Stimulated activated CD8-positive, alpha-beta memory T cell treated with anti-CD3 and anti-CD28 coated beads, Interleukin-15, amount 100 ng/mL, for 48 hours (primary cell): ENCODE results near the gene GPHA2.

Source experiments
- DNase-seq, 2 donors: peaks; one replicate each; pipeline ENCODE4 v3.0.0-alpha.2; 2020; ENCODE audit warnings: low read depth in 2 of 2

The GPHA2 gene

GRCh38 chr11:64910451-64911093 is 25.1 kb downstream of the GPHA2 start:
- no peak for DNase-seq

DNA sequence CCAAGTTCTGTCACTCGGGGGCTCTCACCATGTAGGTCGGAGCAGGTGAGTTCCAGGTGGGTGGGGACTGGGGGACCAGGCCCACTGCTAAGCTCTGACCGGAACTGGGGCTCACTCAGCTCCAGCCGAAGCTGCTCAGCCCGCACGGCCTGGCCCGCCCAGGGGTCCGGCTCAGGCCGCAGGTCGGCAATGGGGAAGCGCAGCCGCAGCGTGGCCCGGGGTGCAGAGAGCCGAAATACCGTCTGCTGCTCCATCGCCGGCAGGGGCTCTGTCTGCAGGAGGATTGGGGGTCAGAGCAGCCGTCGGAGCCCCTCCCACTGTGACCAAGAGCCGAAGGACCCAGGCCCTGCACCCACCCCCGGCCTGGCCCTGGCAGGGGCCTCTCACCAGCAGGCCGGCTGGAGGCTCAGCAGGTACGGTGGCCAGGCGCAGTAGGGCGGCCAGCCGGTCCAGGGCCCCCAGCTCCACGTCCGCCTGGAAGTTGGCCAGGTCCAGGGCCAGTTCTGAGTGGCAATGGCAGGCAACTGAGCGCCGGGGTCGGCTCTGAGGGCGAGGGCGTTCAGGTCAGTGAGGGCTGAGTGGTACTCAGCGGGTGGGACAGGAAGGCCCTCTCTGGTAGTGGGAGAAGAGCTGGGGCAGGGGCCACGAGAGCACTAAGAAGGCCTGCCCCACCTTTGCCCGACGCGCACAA is 25.9 kb downstream of the GPHA2 start:
- DNase-seq = no peak

GRCh38 chr11:64908766-64909165 is 26.9 kb downstream of the GPHA2 start:
- no peak for DNase-seq

DNA sequence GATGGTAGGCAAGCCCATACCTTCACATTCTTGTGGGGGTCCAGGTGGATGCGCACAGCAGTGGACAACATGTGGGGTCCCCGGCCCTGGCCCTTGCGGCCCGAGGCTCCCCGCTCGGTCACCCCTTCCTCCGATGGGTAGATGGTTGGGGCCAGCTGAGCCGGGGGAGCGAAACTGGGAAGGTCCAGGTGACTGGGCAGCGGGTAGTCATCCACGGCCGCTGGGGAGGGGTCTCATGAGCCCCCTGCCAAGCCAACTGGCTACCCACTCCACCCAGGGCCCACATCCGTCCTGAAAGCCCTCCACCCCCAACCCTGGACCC is 29.4 kb downstream of the GPHA2 start:
- DNase-seq = no peak

- no peak for DNase-seq
Observed at GRCh38 chr11:64905516-64906313, 30.0 kb downstream of the GPHA2 start.

GRCh38 chr11:64903291-64903833 is 32.3 kb downstream of the GPHA2 start:
- no peak for DNase-seq

DNA sequence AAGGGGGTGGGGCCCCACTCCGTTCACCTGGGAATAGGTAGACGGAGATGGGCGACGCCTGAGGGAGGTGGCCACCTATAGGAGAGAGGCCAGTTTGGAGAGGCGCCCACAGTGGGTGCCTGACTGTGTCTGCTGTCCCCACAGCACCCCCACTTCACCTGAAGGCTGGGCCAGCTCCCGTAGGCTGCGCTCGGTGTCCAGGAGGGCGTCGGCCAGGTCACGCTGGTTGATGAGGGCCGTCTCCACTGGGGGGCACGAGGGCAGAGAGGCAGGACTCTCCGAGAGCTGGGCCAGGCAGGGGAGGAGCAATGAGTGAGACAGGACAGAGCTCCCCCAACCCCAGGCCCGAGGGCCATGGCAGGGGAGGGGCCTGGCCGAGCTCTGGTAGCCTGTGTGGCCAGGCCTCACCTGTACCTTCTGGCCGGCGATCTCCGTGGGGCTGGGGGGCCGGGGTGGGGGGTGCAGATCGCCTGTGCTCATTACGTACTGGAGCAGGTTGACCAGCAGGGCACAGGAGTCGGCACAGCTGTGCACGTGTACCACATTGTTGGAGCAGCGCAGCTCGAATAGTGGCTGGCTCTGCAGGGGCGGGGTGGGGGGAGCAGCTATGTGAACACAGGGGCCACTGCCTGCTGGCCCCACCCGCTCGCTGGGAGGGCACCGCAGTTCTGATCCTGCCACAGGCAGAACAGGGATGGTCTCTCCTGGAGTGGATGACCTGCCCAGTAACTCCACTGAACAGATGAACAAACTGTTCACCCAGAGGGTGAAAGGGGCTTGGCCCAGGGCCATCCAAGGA is 33.4 kb downstream of the GPHA2 start:
- DNase-seq = no peak

- no peak for DNase-seq
Observed at GRCh38 chr11:64900774-64901173, 34.9 kb downstream of the GPHA2 start.

DNA sequence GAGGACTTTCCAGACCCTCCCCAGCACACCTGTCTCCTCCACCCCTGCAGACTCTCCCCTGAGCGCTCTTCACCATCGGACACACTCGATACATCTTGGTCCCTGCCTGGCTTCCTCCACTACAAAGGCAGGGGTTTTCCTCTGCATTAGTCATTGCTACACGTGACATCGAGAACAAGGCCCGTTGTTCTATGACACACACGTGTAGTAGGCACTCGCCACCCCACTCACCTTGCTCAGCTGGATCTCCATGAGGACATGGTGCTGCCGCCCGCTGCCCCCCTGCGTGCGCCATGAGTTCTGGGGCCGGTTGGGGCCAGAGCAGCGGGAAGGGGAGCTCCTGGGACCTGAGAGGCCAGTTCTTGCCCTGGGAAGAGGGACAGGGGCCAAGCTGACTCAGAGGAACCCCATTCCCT is 35.4 kb downstream of the GPHA2 start:
- peak in 1 of 2 donors; percentile 51 for DNase-seq

DNA sequence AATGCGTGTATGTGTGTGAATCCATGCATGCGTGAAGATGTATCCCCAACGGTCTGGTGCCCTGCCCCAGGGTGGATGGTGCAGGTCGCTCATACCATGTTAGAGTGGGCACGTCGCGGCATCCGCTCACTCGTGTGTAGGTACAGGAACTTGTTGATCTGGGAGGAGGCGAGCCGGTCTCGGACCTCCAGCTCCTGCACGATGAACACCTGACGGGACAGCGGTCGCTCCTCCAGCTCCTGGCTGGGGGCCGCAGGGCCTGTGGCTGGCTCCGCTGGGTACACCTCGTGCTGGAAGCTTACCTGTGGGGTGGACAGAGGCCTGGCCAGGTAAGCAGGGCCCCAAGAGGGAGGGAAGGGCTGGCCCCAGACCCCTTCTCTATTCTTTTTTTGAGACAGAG is 37.2 kb downstream of the GPHA2 start:
- DNase-seq = no peak

DNA sequence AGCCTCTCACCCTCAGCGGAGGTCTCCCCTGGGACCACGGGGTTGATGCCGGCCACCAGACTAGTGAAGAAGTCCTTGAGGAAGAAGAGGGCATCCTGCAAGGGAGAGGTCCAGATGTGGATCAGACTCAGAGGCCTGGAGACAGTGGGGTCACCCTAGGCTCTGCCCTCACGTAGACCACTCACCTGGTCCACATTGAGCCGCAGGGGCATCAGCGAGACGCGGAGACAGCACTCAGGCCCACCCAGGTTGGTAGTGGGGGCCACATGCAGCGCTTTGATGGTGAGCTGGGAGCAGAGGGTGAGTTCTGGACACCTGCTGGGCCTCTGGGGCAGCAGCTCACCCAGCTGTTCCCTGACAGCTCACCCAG is 37.6 kb downstream of the GPHA2 start:
- DNase-seq = no peak

GRCh38 chr11:64897381-64898075 is 38.2 kb downstream of the GPHA2 start:
- no peak for DNase-seq

GRCh38 chr11:64896448-64897022 is 39.2 kb downstream of the GPHA2 start:
- no peak for DNase-seq

GRCh38 chr11:64894812-64895452 is 40.8 kb downstream of the GPHA2 start:
- no peak for DNase-seq

- peak; percentile 82 to 83 for DNase-seq
Observed at GRCh38 chr11:64894070-64894811, 41.5 kb downstream of the GPHA2 start.

DNA sequence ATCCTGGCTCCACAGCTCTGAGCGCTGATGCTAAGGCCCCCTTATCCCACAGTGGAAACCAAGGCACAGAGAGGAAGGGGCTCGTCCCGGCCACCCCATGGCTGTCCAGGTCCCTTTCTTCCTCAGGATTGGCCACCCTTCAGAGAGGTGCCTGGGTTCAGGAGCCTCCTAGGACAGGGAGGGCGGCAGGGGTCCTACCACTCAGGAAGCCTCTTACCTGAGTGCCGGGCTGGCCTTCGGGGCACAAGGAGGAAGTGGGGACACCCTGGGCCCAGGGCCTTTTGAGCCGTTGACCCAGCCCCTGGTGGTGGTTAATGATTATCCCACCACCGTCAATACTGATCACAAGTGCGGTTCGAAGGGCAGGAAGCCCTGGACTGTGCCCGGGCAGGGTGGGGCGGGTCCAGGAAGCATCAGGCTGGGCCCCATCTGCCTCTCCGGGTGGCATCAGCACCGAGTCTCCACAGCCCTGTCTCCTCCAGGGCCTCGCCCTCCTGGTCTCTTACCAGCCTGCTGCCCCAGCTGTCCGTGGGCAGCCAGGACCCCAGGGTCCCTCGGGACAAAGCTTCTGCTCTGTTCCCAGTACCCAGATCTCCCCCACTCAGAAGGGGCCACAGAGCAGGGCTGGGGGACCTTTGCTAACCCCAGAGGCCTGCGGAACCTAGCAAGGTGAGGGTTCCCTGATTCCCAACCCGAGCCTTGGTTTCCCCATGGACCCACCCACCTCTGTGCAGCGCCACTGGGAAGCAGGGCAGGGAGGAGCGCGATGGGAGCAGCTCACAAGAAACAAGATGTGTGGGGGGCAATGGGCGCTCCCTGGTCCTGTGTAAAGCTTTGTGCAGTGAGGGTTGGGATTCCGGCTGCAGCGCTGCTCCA is 42.3 kb downstream of the GPHA2 start:
- DNase-seq = no peak

DNA sequence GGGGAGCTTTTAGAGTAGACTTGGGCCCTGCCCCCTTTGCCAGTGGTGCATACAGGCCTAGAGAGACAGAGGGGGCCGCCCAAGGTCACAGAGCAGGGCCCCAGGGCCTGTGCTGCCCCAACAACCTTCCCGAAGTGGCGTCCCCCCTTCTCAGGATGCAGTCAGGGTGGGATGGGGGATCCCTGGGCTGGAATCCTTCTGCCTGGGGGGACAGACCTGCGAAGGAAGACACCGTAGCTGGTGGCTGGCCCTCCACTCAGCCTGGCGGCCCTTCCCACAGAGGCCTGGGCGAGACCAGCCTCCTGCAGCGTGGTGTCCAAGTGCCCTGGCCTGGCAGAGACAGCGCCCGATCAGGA is 42.9 kb downstream of the GPHA2 start:
- DNase-seq = no peak

DNA sequence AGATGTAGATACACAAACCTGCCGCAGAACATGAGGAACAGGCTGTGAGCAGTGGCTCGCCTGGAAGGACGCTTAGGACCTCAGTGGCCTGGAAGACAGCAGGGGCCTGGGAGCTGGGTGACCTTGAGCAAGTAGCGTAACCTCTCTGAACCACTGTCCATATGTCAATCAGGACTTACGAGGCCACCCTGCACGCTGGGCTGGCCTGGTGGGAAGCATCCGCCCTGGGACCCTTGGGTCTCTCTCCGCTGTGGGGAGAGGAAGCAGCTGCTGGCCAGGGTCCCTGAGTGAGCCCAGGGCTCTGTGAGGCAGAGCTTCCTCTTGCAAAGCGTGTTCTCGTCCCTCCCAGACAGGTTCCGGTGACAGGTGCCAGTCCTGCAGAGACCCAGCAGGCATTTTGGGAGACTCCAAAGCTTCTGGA is 43.3 kb downstream of the GPHA2 start:
- no peak for DNase-seq

DNA sequence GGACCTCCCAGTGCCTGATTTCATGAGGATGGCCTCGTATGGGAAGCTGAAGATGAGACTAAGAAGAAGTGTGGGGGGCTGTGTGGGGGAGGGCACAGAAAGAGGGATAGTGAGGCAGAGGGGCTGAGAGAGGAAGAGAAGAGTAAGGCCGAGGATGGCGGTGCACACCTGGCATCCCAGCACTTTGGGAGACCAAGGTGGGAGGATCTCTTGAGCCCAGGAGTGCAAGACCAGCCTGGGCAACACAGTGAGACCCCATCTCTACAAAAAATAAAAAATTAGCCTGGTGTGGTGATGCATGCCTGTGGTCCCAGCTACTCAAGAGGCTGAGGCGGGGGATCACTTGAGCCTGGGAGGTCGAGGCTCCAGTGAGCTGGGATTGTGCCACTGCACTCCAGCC is 43.8 kb downstream of the GPHA2 start:
- no peak for DNase-seq
